ENCODE data around the gene CYB5R4. TPM values are rescaled to one million over a fixed set of nuclear protein-coding genes. Genes with fewer than 3 reads are reported as not detected.
"Not testable (repeated sequence)": the region's sequence is repeated elsewhere in the genome, so short reads cannot be mapped to it uniquely, and the experiment has no call there.

CYB5R4 gene
- total RNA-seq, 2 donors from 2014 or later, result 29.0 to 39.3 TPM

DNA sequence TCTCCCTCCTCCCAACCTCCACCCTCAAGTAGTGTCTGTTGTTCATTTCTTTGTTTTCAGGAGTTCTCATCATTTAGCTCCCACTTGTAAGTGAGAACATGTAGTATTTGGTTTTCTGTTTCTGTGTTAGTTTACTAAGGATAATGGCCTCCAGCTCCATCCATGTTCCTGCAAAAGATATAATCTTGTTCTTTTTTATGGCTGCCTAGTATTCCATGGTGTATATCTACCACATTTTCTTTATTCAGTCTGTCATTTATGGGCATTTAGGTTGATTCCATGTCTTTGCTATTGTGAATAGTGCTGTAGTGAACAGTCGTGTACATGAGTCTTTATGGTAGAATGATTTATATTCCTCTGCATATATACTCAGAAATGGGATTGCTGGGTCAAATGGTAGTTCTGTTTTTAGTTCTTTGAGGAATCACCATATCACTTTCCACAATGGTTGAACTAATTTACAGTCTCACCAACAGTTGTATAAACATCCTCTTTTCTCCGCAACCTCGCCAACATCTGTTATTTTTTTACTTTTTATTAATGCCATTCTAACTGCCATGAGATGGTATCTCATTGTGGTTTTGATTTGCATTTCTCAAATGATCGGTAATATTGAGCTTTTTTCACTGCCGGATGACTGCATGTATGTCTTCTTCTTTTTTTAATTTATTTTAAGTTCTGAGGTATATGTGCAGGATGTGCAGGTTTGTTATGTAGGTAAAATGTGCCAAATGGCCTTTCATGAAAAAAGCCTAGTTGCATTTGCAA, 48.3 kb downstream of the CYB5R4 start:
- not testable (repeated sequence) for H3K27ac Mint-ChIP-seq; H3K9me3 Mint-ChIP-seq; H3K27me3 Mint-ChIP-seq; ATAC-seq; H3K4me3 Mint-ChIP-seq; DNase-seq (ENCODE audit: low spot score)
- H3K4me1 Mint-ChIP-seq (ENCODE audit: low read depth in 2 of 2), result peaks cover 31 to 33% of the 10 kb centered on the region in 2 donors
- H3K36me3 Mint-ChIP-seq, result peaks cover 25% of the 10 kb centered on the region

DNA sequence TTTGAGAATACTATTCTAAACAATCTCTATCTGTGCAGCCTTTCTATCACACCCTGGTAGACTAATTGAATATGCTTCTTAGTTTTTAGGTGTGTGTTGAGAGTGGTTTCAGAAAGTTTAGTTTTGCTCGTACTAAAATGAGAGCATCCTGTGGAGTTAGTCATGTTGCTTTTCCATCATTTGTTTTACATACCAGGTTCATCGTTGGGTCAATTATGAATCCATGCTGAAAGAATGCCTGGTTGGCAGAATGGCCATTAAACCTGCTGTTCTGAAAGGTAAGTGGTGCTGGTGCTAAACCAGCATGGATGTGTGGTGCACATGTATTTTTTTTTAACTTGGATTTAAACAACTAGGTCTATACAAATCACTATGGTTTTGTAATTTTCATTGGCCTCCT, 49.3 kb downstream of the CYB5R4 start:
- peaks cover 19% of the 10 kb centered on the region for H3K36me3 Mint-ChIP-seq
- ATAC-seq (no peak), DNase-seq (ENCODE audit: low spot score) (no peak)
- no peak overlapping the region for H3K27ac Mint-ChIP-seq
- H3K4me1 Mint-ChIP-seq (ENCODE audit: low read depth in 2 of 2), result peaks cover 23% of the 10 kb centered on the region in 2 donors
- no peaks in the 10 kb centered on the region for H3K9me3 Mint-ChIP-seq
- no peaks in the 10 kb centered on the region for H3K27me3 Mint-ChIP-seq
- H3K4me3 Mint-ChIP-seq, result no peak overlapping the region

DNA sequence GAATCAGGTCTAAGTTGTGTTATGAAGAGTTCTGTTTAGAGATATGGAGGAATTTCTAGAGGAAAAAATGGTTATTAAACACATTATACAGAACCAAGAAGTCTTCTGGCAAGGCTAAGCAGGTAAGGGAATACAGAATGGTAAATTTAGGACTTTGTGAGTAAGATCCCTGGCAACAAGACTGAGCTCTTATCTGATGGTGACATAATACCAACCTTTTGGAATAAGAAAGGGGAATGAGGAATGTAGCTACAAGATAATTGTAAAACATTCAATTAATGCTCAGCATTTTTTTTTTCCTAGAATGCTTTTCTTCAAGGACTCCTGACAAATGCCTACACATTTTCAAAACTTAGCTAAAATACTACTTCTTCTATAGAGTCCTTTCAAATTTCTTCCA, 51.8 kb downstream of the CYB5R4 start:
- no peak overlapping the region for H3K4me3 Mint-ChIP-seq
- peaks cover 13% of the 10 kb centered on the region for H3K36me3 Mint-ChIP-seq
- no peaks in the 10 kb centered on the region for H3K9me3 Mint-ChIP-seq
- H3K27ac Mint-ChIP-seq, result no peak overlapping the region
- no peaks in the 10 kb centered on the region for H3K27me3 Mint-ChIP-seq
- ATAC-seq (no peak), DNase-seq (ENCODE audit: low spot score) (no peak)
- peaks cover 19 to 24% of the 10 kb centered on the region in 2 donors for H3K4me1 Mint-ChIP-seq (ENCODE audit: low read depth in 2 of 2)

DNA sequence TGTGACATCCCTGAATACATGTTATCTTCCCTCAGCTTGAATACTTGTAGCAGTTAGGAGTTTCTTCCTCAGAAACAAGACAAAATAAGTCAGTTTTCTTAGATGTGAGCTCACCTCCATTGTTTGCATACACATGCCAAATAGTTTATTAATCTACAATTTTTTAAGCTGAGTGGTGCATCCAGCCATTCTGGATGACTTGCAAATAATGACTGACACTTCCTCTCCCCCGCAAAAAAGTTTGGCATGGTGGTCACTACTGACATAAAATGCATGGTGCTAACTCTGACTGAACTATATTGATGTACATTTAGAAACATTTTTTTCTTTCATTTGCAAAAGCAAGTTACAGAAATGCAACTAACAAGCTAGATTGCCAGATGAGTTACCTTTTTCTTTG, 55.5 kb downstream of the CYB5R4 start:
- Mint-ChIP-seq H3K27ac (peak overlapping the region in 1 of 2 donors; percentile 51), H3K27me3 (no peaks in the 10 kb centered on the region), H3K36me3 (peaks cover 8% of the 10 kb centered on the region), H3K9me3 (no peaks in the 10 kb centered on the region), H3K4me3 (no peak overlapping the region), H3K4me1 (ENCODE audit: low read depth in 2 of 2) (peaks cover 9 to 13% of the 10 kb centered on the region in 2 donors)
- no peak for ATAC-seq
- DNase-seq (ENCODE audit: low spot score), result no peak

DNA sequence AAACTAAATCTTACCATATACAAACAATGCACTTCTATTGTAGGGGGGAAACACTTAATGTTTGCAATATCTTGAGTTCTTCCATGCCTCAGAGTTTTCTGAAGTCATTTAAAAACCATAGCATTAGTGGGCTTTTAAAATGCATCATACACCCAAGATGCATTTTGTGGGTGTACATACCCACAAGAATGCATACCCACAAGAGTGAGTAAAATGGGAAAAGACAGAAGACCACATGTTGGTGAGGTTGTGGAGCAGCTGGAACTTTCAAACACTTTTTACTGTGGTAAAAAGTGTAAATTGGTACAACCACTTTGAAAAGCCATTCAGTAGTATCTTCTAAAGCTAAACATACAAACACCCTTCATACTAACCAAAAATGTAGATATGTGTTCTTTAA, 57.5 kb downstream of the CYB5R4 start:
- H3K36me3 Mint-ChIP-seq, result peaks cover 12% of the 10 kb centered on the region
- no peaks in the 10 kb centered on the region for H3K27me3 Mint-ChIP-seq
- H3K9me3 Mint-ChIP-seq, result no peaks in the 10 kb centered on the region
- no peak overlapping the region for H3K27ac Mint-ChIP-seq
- ATAC-seq, result no peak
- no peak overlapping the region for H3K4me3 Mint-ChIP-seq
- DNase-seq (ENCODE audit: low spot score), result no peak
- peaks cover 5 to 6% of the 10 kb centered on the region in 2 donors for H3K4me1 Mint-ChIP-seq (ENCODE audit: low read depth in 2 of 2)

DNA sequence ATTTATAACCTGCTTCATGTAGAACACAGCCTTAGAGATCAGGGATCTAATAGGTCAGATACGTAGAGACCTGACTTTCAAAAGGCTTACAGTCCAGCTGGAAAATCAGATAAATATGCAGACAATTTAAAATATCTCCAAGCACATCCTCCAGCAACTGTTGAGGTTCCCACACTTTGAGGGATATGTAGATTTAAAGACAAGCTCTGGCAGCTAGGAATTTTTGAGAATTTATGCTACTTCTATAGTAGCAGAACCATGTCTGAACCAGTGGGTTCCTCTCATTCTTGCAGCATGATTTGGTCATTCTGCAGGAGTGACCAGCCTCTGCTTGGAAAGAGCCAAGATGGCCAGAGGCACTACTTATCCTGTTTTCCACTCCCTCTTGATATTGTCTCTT, 60.5 kb downstream of the CYB5R4 start:
- no peak for ATAC-seq
- no peak overlapping the region for H3K4me3 Mint-ChIP-seq
- no peak for DNase-seq (ENCODE audit: low spot score)
- H3K9me3 Mint-ChIP-seq, result no peaks in the 10 kb centered on the region
- peaks cover 12% of the 10 kb centered on the region for H3K36me3 Mint-ChIP-seq
- H3K27me3 Mint-ChIP-seq, result no peaks in the 10 kb centered on the region
- no peak overlapping the region for H3K27ac Mint-ChIP-seq
- peaks cover 3 to 5% of the 10 kb centered on the region in 2 donors for H3K4me1 Mint-ChIP-seq (ENCODE audit: low read depth in 2 of 2)

DNA sequence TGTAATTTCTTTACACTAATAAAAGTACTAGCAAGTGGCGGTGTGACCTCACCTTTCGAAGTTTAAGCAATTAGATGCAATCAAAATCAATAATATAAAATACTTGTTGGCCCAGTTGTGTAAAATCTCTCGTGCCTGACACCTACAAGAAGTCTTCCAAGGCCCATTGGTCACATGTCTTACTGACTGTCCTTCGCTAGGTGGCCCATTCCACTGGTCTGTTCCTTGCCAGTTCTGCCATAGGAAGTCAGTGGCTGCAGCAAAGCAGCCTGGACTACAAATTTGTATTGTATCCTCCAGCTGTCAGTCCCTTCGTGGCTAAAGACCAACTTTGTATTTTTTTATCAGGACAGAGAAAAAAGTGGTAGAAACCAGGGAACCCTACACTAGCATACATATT, 61.8 kb downstream of the CYB5R4 start:
- DNase-seq (ENCODE audit: low spot score) (no peak), ATAC-seq (no peak)
- Mint-ChIP-seq H3K27me3 (no peaks in the 10 kb centered on the region), H3K9me3 (no peaks in the 10 kb centered on the region), H3K27ac (no peak overlapping the region), H3K4me3 (no peak overlapping the region), H3K4me1 (ENCODE audit: low read depth in 2 of 2) (peaks cover 0 to 3% of the 10 kb centered on the region in 2 donors), H3K36me3 (peaks cover 12% of the 10 kb centered on the region)

DNA sequence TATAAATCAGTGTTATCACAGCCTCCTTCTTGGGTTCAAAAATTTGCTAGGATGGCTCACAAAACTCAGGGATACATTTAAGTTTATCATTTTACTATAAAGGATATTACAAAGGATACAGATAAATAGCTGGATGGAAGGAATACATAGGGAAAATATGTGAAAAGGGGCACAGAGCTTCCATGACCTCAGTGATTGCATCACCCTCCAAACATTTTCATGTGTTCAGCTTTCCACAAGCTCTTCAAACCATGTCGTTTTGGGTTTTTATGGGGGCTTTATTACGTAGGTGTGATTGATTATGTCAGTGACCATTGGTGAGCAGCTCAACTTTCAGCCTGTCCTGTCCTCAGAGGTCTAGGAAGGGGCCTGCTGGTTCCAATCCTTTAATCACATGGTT, 68.0 kb downstream of the CYB5R4 start:
- no peaks in the 10 kb centered on the region for H3K27me3 Mint-ChIP-seq
- H3K9me3 Mint-ChIP-seq, result no peaks in the 10 kb centered on the region
- H3K36me3 Mint-ChIP-seq, result peaks cover 21% of the 10 kb centered on the region
- no peaks in the 10 kb centered on the region for H3K4me1 Mint-ChIP-seq (ENCODE audit: low read depth in 2 of 2)
- no peak for ATAC-seq
- no peak overlapping the region for H3K27ac Mint-ChIP-seq
- DNase-seq (ENCODE audit: low spot score), result no peak
- no peak overlapping the region for H3K4me3 Mint-ChIP-seq

DNA sequence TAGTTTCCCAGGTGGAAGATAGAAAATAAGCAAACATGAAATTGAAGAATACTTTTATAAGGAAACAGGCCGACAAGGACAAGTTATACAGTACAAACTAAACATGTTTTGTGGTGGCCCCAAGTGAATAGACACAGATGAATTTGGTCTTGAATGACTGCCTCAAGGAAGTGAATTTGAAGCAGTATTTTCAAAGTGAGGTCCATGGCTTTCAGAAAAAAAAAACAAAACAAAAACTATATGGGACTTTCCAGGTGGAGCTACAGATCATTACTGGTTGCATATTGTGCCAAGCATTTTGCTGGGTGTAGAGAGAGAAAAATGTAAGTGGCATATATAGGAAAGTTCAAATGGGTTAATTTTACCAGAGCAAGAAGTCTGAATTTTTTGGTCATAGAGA, 68.8 kb downstream of the CYB5R4 start:
- no peak overlapping the region for H3K4me3 Mint-ChIP-seq
- H3K36me3 Mint-ChIP-seq, result peaks cover 21% of the 10 kb centered on the region
- H3K27me3 Mint-ChIP-seq, result no peaks in the 10 kb centered on the region
- ATAC-seq (no peak), DNase-seq (ENCODE audit: low spot score) (no peak)
- H3K4me1 Mint-ChIP-seq (ENCODE audit: low read depth in 2 of 2), result no peaks in the 10 kb centered on the region
- H3K9me3 Mint-ChIP-seq, result no peaks in the 10 kb centered on the region
- no peak overlapping the region for H3K27ac Mint-ChIP-seq

DNA sequence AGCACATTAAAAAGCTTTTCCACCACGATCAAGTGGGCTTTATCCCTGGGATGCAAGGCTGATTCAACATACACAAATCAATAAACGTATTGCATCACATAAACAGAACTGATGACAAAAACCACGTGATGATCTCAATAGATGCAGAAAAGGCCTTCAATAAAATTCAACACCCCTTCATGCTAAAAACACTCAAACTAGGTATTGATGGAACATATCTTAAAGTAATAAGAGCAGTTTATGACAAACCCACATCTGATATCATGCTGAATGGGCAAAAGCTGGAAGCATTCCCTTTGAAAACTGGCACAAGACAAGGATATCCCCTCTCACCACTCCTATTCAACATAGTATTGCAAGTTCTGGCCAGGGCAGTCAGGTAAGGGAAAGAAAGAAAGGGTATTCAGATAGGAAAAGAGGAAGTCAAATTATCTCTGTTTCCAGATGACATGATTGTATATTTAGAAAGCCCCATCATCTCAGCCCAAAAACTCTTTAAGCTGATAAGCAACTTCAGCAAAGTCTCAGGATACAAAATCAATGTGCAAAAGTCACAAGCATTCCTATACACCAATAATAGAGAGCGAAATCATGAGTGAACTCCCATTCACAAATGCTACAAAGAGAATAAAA, 86.8 kb downstream of the CYB5R4 start:
- not testable (repeated sequence) for ATAC-seq; H3K4me1 Mint-ChIP-seq (ENCODE audit: low read depth in 2 of 2); DNase-seq (ENCODE audit: low spot score); H3K27me3 Mint-ChIP-seq; H3K27ac Mint-ChIP-seq; H3K4me3 Mint-ChIP-seq
- peaks cover 16% of the 10 kb centered on the region for H3K9me3 Mint-ChIP-seq
- H3K36me3 Mint-ChIP-seq, result peaks cover 26% of the 10 kb centered on the region

DNA sequence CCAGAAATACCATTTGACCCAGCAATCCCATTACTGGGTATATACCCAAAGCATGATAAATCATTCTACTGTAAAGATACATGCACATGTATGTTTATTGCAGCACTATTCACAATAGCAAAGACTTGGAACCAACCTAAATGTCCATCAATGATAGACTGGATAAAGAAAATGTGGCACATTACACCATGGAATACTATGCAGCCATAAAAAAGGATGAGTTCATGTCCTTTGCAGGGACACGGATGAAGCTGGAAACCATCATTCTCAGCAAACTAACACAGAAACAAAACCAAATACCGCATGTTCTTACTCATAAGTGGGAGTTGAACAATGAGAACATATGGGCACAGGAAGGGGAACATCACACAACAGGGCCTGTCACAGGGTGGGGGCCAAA, 88.5 kb downstream of the CYB5R4 start:
- Mint-ChIP-seq H3K9me3 (peaks cover 16% of the 10 kb centered on the region), H3K36me3 (peaks cover 33% of the 10 kb centered on the region)
- not testable (repeated sequence) for ATAC-seq; DNase-seq (ENCODE audit: low spot score); H3K4me3 Mint-ChIP-seq; H3K27ac Mint-ChIP-seq; H3K27me3 Mint-ChIP-seq; H3K4me1 Mint-ChIP-seq (ENCODE audit: low read depth in 2 of 2)

DNA sequence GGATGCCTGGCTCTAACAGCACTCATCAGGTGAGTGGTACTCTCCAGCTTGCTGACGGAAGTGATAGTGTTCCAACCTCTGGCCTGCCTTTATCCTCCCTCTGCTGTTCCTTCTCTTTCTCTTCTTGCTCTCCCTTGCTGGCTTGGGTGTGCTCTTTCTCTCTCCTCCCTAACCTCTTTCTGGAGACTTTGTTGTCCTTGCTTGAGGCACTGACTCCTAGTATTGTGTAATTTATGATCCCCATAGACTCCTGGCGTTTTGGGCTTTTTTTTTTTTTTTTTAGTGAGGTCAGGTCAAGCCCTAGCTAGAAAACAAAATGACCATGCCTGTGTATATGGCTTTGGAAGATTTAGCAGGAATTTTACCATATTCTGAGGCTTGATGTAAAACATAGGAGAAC, 89.4 kb downstream of the CYB5R4 start:
- ATAC-seq (no peak), DNase-seq (ENCODE audit: low spot score) (no peak)
- Mint-ChIP-seq H3K4me3 (no peak overlapping the region), H3K27me3 (no peaks in the 10 kb centered on the region), H3K4me1 (ENCODE audit: low read depth in 2 of 2) (peaks cover 4 to 6% of the 10 kb centered on the region in 2 donors), H3K9me3 (peaks cover 12% of the 10 kb centered on the region), H3K27ac (no peak overlapping the region), H3K36me3 (peaks cover 25% of the 10 kb centered on the region)

DNA sequence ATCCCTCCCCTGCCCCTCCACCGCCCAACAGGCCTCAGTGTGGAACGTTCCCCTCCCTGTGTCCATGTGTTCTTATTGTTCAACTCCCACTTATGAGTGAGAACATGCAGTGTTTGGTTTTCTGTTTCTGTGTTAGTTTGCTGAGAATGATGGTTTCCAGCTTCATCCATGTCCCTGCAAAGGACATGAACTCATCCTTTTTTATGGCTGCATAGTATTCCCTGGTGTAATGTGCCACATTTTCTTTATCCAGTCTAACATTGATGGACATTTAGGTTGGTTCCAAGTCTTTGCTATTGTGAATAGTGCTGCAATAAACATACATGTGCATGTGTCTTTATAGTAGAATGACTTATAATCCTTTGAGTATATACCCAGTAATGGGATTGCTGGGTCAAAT, 91.9 kb downstream of the CYB5R4 start:
- peaks cover 22% of the 10 kb centered on the region for H3K36me3 Mint-ChIP-seq
- not testable (repeated sequence) for H3K4me3 Mint-ChIP-seq; DNase-seq (ENCODE audit: low spot score); H3K27me3 Mint-ChIP-seq; H3K27ac Mint-ChIP-seq; H3K4me1 Mint-ChIP-seq (ENCODE audit: low read depth in 2 of 2); ATAC-seq; H3K9me3 Mint-ChIP-seq

DNA sequence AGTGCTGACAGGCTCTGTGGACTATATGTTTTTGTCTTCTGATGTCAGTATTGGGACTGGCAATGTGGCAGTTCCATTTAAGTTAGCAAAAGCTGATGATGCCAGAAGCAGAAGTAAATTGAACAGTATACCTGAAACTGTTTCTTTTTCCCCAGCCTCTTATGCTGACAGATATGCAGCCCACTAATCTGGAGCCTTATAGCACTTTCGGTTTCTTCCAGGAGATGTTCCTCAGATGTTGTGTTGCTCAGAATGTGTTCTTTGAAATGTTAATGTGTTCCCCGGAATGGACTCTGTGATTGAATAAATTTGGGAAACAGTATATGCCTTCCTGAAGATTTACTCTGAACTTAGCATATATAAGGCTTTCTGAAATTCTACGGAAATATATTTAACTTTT, 93.3 kb downstream of the CYB5R4 start:
- Mint-ChIP-seq H3K36me3 (peaks cover 22% of the 10 kb centered on the region), H3K4me1 (ENCODE audit: low read depth in 2 of 2) (peaks cover 4 to 6% of the 10 kb centered on the region in 2 donors), H3K4me3 (no peak overlapping the region), H3K27me3 (no peaks in the 10 kb centered on the region), H3K9me3 (no peaks in the 10 kb centered on the region), H3K27ac (no peak overlapping the region)
- no peak for ATAC-seq
- DNase-seq (ENCODE audit: low spot score), result no peak
